Mesangial cell (primary cell): Measurements from ENCODE around the gene FBXO48. TPM values are rescaled to one million over a fixed set of nuclear protein-coding genes. Genes with fewer than 3 reads are reported as not detected.

Experiments
- total RNA-seq: library from RNA; depleted of rRNA; stranded (reverse); fragments of >200 nt; gene quantifications from 2 replicates; pipeline ENCODE4 v1.2.3, GENCODE V29; 2015

FBXO48 gene, protein sequence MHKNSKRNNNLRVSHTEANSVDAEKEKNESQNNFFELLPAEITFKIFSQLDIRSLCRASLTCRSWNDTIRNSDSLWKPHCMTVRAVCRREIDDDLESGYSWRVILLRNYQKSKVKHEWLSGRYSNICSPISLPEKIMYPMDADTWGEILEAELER
- total RNA-seq, result 0.13 and 0.33 TPM in 2 replicates

DNA sequence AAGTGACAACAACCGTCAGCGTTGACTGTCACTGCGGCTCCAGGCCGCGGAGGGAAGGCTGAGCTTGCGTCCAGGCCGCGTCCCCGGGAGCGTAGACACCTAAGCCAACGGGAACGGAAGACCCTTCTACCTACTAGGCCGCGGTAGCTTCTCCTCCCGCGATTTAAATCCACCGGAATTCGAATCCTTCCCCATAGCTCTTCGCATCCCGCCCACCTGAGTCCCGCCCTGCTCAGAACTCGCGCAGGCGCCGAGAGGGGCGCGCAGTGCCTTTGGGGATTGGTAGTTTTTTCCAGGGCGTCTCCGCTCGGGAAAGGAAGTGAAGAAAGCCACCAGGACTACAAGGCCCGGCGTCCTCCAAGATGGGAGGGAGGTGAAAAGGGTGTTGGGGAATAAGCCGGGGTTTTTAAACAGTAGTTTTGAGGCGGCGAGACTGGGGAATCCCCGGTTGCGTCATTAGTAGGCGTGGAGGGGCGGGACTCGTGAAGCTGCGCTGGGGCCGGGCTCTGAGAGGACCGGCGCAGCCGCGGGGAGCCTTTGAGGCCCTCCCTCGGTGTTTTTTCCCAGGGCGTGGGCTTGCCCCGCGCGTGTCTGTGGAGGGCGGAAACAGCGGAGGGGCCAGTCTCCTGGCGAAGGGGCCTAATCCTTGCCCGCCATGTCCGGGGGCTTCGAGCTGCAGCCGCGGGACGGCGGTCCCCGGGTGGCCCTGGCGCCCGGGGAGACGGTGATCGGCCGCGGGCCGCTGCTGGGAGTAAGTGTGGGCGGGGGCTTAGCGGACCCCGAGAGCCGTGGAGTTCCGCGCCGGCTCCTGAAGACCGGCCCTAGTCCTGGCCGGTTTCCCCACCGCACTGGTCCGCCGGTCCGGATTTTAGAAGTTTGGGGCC lies at the start of gene FBXO48, which contains the start of gene APLF:
Gene FBXO48, minus strand, starts transcription at position 218 of the 884 bp plus-strand sequence. CDS start 2,149 bp downstream, outside the sequence.
Gene APLF, plus strand, starts transcription at position 509 of the 884 bp plus-strand sequence. Its CDS starts 147 bp downstream, at position 656.

Other genes with a start within 250 kb of the FBXO48 start
- gene PPP3R1, start 214.8 kb downstream of the FBXO48 start, total RNA-seq, result 15.1 and 18.6 TPM in 2 replicates
- gene CNRIP1, start 147.3 kb downstream of the FBXO48 start, total RNA-seq, result 15.1 and 38.0 TPM in 2 replicates
- gene PLEK, start 102.0 kb downstream of the FBXO48 start, total RNA-seq, result under 0.01 TPM in 1 of 2 replicates, not detected in the other
- 2.8 TPM in 2 replicates for gene APLF, start 291 bp upstream of the FBXO48 start, total RNA-seq
- not detected in 2 replicates for gene PROKR1, start 176.3 kb upstream of the FBXO48 start, total RNA-seq